HG03097 (cell line): ENCODE data around the gene CLEC17A.
"Not testable (repeated sequence)": the region's sequence is repeated elsewhere in the genome, so short reads cannot be mapped to it uniquely, and the experiment has no call there.

ENCODE experiments used
- ATAC-seq: cut with Tn5 transposase; IDR thresholded peaks from one replicate; pipeline ENCODE4 v1.9.1; 2021; ENCODE audit not compliant: unreplicated experiment, low FRiP score

The CLEC17A gene, protein sequence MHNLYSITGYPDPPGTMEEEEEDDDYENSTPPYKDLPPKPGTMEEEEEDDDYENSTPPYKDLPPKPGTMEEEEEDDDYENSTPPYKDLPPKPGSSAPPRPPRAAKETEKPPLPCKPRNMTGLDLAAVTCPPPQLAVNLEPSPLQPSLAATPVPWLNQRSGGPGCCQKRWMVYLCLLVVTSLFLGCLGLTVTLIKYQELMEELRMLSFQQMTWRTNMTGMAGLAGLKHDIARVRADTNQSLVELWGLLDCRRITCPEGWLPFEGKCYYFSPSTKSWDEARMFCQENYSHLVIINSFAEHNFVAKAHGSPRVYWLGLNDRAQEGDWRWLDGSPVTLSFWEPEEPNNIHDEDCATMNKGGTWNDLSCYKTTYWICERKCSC

DNA sequence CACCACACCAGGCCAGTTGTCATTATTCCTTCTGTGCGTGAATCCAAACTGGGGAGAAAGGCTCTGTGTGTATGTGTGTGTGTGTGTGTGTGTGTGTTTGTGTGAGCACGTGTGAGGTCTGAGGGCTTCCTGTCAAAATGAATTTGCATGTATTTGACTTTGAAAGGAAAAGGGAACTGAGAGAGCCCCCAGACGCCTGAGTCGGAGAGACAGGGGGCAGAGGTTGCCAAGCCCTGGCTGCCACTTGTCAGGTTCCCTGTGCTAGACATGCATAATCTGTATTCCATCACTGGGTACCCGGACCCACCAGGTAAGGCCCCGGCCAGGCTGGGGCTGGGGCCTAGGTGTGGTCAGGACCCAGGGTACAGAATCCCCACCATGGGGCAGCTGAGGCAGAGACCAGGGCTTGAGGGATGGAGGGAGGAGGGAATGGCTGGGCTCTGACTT is at the start of gene CLEC17A:
CLEC17A (plus strand) TSS at position 191 of the 447 bp plus-strand sequence; CDS start at position 268, 77 bp downstream.
- ATAC-seq = no peak

DNA sequence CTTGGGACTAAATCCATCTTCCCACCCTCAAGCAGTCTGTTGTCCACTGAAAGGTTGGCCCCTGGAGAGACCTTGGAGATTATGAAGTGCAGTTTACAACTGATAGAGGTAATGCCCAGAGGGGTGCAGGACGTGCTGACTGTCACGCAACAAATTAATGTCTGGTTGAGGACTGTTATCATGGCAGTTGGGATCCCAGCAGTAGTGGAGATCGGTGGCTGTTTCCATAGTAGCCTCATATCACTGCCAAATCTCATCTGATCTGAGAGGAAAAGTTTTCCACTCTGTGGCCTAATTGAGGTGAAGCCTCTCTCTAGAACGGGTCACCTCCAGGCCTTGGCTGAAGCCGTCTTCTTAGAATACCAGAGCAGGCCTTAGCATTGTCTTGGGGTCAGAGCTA is 49.4 kb upstream of the CLEC17A start:
- ATAC-seq = no peak

DNA sequence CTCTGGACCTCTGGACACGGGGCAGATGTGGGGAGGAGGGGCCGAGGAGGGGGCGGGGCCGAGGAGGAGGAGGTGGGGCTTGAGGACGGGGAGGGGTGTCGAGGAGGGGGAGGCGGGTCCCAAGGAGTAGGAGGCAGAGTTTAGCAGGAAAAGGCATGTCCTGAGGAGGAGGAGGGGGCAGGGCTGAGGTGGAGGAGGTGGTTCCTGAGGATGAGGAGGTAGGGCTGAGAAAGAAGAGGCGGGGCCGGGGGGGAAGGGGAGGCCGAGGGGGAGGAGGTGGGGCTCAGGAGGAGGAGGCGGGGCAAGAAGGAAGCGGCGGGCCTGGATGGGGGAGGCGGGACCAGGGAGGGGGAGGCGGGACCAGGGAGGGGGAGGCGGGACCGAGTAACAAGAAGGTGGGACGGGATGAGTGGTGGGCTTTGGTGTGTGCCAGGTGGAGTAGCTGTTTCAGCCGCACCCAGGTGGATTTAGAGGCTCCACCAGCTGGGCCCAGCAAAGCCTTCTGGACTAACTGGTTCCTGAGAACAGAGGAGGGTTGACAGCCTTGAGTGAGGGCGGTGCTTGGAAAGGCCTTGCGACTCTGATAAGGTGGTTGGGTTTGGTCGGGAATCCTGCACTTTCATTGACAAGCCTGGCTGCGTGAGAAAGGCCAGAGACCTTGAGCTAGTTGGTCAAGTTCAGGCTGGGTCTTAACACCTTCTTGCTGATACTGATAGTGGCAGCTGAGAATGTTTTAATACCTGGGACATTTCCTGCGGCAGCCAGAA is 45.8 kb upstream of the CLEC17A start:
- no peak for ATAC-seq

DNA sequence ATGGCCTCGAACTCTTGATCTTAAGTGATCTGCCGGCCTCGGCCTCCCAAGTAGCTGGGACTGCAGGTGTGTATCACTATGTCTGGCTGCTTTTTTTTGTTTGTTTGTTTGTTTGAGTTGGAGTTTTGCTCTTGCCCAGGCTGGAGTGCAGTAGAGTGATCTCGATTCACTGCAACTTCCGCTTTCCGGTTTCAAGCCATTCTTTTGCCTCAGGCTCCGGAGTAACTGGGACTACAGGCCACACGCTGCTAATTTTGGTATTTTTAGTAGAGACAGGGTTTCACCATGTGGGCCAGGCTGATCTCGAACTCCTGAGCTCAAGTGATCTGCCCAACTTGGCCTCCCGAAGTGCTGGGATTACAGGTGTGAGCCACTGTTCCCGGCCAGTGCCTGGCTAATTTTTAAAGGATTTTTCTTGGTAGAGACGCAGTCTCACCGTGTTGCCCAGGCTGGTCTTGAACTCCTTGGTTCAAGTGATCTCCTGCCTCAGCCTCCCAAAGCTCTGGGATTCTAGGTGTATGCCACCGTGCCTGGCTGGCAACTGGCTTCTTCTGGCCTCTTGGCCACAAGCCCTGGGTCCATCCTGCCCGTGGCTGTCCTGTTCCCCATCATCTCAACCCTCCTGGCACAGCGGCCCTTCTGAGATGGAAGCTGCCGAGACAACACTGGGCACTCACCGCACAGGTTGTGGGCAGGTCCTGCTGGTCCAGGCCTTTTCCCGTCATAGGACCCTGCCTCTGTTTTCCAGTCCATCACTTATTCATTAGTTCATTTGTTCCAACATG is 42.0 kb upstream of the CLEC17A start:
- ATAC-seq = no peak

DNA sequence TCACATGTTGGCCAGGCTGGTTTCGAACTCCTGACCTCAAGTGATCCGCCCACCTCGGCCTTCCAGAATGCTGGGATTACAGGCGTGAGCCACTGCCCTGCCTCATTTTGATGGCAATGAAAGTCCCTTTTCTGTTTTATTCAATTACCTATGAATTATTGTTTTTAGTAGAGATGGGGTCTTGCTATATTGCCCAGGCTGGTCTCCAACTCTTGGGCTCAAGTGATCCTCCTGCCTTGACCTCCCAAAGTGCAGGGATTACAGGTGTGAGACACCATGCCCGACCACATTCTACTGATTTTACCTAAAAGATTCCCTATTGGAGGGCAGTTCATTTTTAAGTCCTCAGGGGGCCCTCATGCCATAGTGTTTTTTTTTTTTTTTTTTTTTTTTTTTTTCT is 40.9 kb upstream of the CLEC17A start:
- ATAC-seq = not testable (repeated sequence)

DNA sequence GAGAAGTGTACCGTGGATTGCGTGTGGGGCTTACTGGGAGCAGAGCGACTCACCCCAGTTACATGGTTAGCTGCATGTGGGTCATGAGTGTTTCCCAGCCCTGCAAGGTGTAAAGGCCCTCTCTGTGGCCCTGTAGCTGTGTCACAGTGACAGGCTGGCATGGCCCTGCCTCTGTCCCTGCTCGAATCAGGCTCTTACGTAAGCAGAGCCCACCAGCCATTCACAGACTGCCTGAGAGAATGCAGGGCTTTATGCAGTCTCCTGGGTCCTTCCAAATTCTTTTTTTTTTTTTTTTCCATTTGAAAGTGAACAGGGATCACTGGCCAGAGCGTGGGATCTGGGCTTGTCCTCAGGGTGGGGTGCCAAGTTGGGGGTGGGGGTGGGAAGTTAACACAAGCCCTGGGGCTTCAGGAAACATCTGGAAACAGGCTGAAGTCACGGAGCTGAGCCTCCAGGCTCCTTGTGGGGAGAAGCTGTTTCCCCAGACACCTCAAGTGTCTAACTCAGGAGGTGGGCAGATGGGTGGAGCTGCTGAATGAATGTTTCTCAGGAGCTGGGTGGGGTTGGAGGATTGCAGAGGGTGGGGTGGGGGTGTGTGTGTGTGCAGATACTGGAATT is 40.1 kb upstream of the CLEC17A start:
- ATAC-seq = no peak

DNA sequence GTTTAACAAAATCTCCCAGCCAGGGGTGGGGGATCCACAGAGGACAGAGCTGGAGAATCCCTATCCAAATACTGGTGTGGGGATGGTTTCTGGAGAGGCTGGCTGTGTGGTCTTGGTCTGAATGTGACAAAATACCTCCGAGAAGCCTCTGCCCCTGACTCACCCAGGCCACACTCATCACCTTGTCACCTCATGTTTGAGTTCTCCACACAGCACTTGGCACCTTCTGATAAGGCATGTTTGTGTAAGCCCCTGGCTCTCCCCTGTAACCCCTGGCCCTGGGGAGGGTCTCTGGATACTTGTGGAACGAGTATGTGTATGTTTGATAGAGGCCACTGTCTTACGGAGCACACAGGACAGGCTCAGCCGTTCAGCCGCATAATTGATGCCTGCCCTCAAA is 38.8 kb upstream of the CLEC17A start:
- ATAC-seq = no peak

DNA sequence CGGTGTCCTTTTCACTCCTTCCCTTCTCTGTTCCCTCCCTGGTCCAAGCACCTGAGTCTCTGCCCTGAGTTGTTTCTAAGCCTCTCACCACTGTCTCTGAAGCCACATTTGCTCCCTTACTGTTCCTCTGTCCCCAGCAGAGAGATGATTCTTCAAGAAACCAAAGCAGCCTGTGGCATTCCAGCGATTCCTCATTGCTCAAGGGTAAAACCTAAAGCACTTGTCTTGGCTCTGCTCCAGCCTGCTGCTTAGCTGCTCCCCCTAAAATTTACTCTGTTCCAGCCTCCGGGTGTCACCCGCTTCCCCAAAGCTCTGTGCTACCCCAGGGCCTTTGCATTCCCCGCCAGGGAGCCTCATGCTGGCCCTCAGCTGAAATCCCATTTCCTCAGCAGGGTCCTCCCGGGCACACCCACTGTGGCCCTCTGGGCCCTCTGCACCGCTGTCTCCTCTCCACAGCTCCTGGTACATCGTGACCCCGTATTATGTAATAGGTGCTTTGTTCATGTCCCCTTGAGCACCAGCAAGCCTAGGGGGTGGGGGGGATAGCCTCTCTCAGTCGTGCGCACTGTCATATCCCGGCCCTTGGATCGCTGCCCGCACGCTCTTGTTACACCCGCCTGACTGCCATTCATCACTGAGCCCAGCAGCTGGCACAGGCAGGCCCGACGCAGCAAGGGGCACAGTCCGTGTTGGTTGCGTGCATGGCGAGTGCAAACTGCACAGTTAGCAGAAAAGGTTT is 37.7 kb upstream of the CLEC17A start:
- no peak for ATAC-seq

DNA sequence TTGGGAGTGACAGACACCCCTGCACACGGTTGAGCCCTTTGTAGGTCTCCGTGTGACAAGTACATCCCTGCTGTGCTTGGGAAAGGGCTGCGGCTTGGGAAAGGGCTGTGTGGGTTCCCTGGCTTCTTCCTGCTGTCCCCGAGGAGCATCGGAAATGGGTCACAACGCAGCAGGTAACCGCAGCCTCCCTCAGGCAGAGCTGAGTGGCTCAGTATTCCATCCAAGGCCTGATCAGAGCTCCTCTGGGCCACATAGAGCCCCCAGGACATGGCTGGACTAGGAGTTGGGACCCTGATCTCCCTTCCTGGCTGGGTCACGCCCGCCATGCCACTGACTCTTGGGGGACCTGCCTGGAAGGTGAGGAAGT is 37.2 kb upstream of the CLEC17A start:
- no peak for ATAC-seq

DNA sequence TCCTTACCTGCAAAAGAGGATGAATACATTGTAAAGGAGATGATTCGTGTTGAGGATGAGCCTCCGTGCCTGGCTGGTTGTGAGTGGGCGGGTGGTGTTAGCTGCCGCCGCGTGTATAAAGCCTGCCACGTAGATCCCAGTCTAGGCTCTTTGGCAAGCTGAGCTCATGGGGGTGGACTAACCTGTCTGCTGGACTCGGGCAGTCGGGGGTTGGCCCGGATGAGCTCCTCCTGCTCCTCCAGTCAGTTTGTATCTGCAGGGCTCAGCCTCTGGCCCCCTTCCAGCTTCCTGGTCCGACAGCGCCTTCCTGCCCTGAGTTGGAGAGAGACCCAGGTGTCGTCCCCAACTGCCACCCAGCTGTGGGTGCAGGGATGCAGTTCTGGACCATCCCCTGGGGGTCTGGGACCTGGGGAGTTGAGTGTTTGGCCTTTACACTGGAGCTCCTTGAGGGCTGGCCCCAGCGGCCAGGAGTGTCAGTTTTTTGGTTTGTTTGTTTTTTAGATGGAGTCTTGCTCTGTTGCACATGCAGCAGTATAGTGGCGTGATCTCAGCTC is 32.6 kb upstream of the CLEC17A start:
- ATAC-seq = no peak

DNA sequence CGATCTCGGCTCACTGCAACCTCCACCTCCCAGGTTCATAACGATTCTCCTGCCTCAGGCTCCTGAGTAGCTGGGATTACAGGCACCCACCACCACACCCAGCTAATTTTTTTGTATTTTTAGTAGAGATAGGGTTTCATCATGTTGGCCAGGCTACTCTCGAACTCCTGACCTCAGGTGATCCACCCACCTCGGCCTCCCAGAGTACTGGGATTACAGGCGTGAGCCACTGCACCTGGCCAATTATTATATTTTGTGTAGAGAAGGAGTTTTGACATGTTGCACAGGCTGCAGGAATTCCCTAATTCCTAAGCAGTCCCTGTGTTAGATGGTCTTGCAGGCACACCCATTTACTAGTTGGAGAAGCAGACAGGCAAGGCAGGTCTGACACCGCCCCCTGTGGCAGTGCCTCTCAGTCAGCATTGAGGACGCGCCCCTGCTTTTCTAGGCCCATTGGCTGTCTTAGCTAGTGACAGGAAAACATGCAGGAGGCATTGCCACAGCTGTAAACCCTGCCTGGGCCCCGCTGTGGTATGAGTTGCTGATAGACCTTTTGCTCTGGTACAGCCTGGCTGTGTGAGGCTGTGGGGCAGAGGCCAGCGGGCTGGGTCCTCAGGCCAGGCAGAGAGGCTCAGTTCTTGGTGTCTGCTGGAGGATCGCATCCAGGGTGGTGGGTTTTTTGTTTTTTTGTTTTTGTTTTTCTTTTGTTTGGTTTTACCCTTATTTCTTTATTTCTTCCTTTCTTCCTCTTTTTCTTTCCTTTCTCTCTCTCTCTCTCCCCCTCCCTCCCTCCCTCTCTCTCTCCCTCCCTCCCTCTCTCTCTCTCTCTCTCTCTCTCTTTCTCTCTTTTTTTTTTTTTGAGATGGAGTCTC is 31.5 kb upstream of the CLEC17A start:
- not testable (repeated sequence) for ATAC-seq

DNA sequence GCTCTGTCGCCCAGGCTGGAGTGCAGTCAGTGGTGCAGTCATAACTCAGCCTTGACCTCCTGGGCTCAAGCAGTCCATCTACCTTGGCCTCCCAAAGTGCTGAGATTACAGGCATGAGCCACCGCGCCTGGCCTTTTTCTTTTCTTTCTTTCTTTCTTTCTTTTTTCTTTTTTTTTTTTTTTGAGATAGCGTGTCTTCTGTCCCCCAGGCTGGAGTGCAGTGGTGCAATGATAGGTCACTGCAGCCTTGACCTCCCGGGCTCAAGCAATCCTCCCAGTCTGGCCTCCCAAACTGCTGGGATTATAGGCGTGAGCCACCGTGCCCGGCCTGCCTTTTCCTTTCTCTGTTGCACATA is 30.9 kb upstream of the CLEC17A start:
- ATAC-seq = not testable (repeated sequence)

DNA sequence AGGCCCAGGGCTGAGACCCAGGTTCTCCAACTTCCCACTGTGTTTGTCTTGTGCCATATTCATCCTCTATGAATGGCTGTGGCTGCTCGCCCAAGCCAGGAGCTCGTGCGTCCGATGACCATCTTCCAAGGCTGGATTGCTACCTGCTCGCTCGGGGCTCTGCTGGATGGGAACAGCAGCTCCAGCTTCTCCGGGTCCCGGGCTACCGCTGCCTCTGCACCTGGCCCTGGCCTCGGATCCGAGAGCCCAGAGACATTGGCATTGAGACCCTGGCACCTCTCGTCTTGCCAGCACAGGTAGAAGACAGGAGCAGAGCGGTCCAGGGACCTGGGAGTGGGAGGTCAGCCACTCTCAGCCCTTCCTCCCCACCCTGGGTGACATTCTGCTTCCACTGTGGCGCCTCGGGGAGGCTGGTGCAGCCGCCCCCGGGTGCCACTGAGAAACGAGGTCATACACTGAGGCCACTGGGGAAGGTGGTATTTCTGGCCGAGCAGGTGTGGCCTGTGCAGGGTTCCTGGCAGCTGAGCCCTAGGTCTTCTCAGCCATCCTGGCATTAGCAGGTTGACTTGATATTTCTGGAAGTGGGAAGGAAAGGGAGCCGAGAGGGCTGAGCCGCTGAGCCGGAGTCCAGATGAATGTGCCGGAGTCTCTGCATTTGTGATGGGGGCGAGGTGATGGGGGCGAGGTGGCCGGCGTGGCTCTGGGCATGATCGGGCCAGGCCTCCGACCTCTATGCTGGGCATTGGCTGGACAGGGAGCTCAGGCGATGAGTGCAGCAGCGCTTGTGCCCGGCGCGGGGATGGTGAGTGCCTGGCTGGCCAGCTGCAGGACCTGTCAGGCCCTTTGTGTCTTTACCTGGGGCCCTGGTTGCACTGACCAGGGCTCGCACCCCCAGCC is 29.6 kb upstream of the CLEC17A start:
- ATAC-seq = no peak

DNA sequence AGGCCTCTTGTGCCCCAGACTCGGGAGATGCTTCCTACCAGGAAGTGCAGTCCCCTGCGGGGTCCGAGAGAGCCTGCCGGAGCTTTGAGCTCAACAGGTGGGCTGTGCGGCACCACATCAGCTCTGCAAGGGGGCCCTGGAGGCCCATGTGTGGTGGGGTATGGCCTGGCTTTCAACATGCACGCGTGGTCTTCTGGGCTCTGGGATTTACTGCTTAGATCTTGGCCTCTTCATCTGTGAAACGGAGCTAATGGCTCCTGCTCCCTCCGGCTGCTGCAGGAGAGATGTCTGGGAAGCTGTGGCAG is 29.0 kb upstream of the CLEC17A start:
- ATAC-seq = no peak

DNA sequence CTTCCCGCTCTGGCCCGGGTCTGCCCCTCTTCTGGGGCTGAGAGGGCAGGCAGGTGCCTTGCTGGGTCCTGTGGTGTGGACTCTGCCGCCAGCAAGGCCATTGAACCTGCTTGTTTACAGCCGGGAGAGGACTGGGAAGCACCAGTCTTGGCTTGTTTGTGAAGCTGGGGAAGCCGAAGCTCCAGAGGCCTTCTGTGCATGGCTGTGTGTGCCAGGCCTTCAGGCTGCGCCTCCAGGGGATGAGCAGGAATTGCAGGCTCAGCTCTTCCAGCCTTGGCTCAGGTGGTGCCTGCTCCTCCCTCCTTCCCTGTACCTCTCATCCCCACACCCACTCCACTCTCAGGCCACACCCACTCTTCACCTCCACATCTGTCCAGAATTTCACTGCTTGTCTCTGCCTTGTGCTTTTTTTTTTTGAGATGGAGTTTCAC is 28.5 kb upstream of the CLEC17A start:
- ATAC-seq = no peak

DNA sequence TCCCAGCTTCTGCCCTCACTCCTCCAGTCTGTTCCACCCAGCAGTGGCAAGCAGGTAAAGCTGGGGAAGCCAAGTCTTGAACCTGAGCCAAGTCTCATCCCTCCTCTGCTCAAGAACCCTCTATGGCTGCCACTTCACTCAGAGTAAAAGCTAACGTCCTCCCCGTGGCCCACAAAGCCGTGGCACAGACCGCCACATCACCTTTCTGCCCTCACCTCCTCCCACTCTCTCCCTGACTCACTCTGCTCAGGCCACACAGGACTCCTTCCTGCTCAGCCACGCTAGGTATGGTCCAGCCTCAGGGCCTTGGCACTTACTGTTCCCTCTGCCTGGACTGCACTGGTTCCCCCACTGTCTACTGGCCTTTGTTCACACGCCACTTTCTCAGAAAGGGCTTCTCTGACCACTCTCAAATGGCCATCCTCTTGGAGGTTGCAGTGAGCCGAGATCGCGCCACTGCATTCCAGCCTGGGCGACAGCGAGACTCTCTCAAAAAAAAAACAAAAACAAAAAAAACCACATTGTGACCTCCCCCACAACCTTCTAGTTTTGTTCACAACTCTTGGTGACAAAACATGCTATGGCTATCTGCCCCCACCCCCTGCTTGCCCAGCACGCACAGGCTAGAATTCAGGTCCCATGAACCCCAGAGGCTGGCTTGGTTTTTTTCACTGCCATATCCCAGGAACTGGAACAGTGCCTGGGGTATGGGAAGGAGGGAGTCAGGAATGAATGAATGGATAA is 26.8 kb upstream of the CLEC17A start:
- ATAC-seq = no peak

DNA sequence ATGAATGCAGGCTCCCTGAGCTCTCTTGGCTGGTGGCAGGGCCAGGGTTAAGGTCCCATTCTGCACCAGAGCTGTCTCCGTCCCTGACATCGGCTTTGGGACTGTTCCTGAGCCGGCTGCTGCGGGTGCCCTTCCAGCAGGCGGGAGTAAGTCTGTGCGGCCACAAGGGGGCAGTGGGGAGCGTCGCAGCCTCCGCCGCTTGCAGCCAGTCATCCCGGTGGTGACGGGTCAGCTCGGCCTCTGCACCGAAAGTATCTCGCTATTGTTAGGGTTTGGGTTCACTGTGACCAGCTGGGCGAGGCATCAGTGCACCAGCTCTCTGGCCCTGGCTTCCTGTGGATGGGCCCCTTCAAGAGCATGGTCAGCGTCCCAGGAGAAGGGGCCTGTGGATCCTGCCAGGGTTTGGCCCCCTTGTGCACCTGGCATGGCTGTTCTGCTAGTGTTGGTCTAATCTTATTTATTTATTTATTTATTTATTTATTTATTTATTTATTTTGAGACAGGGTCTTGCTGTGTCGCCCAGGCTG is 26.2 kb upstream of the CLEC17A start:
- ATAC-seq = no peak
